GM15510 (cell line): ENCODE data around the gene TUBB3.

Experiments used
- POLR2A ChIP-seq: IDR thresholded peaks from 3 replicates; pipeline ENCODE4 v1.6.1; 2011; ENCODE audit warnings: borderline replicate concordance; ENCODE audit not compliant: insufficient read length; ENCODE audit errors: extremely low read depth

TUBB3 gene

DNA sequence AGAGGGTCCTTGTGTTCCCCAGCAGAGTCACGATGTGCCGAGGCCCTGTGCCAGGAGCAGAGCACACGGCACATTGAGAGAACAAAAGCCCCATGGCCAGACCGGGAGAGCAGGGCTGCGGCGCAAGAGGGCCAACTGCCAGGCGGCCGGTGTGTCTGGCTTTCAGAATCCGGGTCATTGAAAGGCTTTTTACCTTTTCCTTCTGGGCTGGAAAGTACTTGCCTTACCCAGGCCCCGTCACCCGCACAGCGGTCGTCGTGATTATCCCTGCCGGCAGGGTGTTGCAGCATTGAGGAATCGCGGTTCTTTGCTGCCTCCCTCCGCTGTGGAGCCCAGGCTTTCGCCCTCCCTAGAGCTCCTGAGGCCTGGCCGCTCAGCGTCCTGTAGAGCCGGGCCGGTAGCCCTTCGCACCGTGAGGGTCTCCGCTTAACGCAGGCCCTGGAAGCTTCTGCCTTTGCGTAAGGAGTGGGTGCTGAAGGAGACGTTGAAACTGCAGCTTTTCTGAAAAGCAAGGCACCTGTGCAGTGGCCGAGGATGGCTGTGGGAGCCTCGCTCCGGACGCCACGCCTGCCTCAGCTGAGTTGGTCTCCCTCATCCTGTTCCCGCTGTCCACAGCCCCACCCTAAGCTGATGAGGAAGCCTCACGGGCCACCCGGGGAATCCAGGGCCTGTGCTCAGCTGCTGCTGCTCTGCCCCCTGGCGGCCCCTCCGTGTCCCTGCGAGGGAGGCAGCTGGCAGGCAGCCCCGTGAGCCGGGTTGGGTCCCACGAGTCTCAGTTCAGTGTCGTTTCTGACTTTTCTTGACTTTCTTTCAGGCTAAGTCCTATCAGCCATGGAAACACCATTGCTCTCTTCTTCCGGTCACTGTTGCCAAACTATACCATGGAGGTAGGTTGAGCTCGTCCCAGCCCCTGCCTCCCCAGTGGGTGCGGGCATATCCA lies 13.1 kb upstream of the TUBB3 start:
- TF ChIP-seq POLR2A, result no peak

DNA sequence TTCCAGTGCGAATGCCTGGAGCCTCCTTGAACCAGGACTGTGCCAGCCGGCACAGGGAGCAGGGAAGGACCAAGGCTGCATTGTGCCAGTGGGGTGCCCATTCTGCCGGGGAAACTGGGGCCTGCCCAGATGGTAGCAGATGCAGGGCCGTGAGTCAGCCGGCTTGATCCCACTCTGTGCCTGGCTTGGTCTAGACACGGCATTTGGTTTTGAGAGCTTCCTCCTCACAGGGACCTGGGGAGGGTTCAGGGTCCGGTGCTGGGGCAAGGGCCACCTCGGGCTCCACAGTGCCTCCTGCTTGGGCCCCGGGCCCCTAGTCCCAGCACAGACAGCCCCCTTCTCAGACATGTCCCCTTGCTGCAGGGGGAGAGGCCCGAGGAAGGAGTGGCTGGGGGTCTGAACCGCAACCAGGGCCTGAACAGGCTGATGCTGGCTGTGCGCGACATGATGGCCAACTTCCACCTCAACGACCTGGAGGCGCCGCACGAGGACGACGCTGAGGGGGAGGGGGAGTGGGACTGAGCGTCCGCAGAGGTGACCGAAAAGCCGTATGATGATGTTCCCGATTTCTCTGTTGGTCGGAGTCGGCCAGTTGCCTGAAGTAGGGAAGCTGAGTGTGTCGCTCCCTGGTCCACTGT lies 12.3 kb upstream of the TUBB3 start:
- TF ChIP-seq POLR2A, result no peak

DNA sequence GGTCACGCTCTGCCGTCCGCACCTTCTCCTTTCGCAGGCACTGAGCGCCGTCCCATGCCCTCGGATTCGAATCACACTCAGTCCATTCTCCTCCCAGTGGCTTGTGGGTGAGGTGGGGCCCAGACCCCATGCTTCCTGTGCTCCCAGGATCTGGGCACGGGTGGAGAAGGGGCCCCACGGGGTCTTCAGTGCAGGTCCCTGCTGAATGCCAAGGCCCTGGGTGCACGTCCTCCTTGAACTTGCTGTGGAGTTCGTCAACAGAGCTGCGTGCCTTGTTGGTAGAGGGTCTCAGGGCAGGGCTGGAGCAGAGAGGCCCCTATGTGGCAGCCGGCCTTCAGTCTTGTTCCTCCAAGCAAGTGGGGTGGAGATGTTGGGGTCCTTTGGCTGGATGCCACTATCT lies 11.8 kb upstream of the TUBB3 start:
- no peak for TF ChIP-seq POLR2A

DNA sequence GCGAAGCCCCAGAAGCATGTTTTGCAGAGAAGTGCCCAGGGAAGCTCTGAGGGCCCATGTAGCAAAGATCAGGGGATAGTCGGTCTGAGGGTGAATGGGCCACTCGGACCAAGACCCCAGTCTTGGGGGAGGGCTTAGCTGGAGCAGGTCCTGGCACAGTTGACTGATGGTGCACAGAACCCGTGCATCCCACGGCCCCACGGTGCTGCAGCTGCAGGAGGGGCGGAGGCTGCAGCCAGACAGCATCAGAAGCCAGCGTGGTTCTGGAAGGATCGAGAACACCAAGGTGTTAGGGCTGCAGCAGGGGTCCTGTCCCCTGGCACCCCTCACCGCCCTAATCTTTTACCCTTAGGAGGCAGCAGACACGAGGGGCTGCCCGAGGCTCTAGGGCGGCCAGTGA lies 11.0 kb upstream of the TUBB3 start:
- no peak for TF ChIP-seq POLR2A

DNA sequence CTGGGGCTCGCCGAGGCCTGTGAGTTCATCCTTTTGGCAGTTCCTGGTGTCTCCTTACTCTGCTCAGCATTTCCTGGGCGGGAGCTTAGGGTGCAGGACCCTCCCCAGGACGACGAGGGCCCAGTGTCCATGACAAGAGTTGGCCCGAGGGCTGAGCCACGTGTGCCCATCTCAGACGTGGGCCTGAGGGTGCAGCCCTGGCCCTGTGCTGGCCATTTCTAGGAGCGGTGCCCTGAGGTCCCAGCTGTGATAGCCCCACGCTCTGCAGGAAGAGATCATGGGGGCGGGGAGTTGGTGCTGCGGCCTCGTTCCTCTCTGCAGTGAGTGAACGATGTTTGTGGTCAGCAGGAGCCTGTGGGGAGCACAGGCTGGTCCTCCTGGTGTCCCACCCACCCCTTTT lies 10.5 kb upstream of the TUBB3 start:
- TF ChIP-seq POLR2A, result no peak

DNA sequence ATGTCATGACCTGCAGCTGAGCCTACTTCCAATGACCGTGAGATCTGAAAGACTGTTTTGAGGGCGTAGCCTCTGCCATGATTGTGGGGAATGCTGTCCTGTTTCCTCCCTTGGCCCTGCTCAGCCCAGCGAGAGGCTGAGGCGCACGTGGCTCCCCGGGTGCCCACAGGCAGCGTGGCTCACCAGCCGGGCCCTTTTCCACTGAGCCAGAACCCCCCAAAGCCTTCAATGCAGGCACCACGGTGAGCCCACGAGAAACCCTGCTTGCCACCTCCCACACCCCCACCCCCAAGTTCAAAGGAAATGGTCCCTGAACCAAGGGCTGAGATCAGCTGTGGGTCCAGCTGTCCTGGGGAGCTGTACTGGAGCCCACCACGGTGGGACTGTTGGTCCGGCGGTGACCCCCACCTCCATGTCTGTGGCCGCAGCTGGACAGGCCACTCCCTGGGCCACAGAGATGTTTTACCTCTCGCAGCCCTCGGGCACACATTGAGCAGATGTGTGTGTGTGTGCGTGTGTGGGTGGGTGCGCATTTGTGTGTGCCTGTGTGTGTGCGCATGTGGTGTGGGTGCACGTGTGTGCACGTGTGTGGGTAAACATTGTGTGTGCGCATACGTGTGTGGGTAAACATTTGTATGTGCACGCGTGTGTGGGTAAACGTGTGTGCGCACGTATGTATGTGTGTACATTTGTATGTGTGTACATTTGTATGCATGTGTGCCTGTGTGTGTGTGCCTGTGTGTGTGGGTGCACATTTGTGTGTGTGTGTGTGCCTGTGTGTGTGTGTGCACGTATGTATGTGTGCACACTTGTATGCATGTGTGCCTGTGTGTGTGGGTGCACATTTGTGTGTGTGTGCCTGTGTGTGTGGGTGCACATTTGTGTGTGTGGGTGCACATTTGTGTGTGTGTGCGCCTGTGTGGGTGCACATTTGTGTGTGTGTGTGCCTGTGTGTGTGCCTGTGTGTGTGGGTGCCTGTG lies 9.4 kb upstream of the TUBB3 start:
- TF ChIP-seq POLR2A, result no peak

DNA sequence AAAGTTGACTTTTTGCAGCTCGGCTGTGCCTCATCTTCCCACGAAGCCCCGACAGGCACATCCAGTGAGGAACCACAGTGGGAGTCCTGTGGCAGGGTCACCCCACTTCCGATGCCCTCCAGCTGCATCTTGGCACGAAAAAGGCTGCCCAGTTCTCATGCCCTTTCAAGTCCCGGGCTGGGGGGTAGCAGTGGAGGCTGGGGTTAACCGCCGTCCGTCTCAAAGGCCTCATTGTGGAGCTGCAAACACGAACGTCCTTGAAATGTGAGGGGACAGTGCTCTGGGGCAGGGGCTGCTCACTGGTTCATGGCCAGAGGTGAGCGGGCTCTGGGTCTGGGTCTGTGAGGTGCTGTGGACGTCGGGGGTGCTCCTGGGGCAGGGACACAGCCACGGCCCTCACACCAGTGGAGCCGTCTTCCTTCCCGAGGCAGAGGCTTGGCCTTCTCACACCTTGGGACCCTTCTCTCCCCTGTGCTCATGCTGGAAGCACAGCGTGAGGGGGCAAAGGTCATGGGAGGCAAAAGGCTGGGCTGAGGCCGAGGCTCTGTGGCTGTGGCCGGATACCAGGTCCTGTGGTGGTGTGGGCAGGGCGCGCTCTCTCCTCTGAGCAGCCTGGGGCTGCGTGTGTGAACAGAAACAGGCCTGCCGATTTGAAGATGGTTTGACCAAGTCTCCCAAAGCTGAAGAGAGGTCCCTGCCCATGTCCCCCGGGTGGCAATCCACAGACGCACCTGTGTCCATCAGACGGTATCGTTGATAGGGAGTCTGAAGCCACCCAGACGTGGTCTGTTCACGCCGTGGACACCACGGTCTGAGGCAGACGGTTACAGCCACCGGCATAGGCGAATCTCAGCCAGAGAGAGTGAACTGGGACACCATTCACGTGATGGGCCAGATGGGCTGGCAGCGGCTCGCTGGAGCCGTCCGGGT lies 7.6 kb upstream of the TUBB3 start:
- TF ChIP-seq POLR2A, result no peak

DNA sequence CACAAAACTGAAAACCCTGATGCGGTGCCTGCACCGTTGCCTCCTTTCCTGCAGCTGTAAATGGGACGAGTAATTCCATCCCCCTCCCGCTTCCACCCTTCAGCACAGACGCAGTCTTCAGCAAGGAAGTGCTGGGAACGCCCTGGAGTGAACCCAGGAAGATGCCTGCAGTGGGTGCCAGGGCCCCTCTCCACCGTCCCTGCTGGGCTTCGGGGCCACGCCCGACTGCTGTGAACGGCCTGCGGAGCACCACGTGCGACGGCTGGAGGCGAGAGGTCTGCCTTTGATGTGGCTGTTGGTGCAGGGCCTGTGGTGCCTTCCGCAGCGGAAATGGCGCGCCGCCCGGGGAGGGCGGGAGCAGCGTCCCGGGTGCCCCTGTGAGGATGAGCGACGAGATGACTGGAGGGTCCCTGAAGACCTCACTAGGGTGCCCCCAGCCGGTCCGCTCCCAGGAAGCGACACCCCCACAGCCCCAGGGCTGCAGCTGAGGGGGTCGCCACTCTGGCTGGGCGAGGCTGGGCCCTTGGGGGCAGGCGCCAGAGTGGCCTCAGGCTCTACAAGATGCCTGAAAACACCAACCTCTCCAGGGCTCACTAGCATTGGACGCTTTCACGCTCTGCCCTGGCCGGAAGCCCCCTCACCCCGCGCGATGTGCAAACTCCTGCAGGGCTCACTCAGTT lies 5.2 kb upstream of the TUBB3 start:
- TF ChIP-seq POLR2A, result peak; percentile 55

DNA sequence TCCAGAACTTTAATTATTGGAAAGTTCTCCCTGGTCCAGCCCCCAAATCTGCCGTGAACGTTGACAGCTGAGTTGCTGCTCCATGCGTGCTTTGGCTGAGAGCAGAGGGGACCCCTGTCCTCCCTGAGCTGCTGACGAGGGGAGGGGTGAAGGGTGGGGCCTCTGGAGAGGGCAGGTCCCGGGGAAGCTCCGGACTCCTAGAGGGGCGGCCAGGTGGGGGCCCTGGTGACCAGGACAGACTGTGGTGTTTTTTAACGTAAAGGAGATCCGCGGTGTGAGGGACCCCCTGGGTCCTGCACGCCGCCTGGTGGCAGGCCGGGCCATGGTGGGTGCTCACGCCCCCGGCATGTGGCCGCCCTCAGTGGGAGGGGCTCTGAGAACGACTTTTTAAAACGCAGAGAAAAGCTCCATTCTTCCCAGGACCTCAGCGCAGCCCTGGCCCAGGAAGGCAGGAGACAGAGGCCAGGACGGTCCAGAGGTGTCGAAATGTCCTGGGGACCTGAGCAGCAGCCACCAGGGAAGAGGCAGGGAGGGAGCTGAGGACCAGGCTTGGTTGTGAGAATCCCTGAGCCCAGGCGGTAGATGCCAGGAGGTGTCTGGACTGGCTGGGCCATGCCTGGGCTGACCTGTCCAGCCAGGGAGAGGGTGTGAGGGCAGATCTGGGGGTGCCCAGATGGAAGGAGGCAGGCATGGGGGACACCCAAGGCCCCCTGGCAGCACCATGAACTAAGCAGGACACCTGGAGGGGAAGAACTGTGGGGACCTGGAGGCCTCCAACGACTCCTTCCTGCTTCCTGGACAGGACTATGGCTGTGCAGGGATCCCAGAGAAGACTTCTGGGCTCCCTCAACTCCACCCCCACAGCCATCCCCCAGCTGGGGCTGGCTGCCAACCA lies 4.4 kb upstream of the TUBB3 start, which contains the start of gene MC1R:
Gene MC1R (plus strand): TSS at position 410 of the 895 bp plus-strand sequence. CDS start 397 bp downstream, at position 807.
- no peak for TF ChIP-seq POLR2A

DNA sequence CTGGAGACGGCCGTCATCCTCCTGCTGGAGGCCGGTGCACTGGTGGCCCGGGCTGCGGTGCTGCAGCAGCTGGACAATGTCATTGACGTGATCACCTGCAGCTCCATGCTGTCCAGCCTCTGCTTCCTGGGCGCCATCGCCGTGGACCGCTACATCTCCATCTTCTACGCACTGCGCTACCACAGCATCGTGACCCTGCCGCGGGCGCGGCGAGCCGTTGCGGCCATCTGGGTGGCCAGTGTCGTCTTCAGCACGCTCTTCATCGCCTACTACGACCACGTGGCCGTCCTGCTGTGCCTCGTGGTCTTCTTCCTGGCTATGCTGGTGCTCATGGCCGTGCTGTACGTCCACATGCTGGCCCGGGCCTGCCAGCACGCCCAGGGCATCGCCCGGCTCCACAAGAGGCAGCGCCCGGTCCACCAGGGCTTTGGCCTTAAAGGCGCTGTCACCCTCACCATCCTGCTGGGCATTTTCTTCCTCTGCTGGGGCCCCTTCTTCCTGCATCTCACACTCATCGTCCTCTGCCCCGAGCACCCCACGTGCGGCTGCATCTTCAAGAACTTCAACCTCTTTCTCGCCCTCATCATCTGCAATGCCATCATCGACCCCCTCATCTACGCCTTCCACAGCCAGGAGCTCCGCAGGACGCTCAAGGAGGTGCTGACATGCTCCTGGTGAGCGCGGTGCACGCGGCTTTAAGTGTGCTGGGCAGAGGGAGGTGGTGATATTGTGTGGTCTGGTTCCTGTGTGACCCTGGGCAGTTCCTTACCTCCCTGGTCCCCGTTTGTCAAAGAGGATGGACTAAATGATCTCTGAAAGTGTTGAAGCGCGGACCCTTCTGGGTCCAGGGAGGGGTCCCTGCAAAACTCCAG lies 3.4 kb upstream of the TUBB3 start:
- no peak for TF ChIP-seq POLR2A

DNA sequence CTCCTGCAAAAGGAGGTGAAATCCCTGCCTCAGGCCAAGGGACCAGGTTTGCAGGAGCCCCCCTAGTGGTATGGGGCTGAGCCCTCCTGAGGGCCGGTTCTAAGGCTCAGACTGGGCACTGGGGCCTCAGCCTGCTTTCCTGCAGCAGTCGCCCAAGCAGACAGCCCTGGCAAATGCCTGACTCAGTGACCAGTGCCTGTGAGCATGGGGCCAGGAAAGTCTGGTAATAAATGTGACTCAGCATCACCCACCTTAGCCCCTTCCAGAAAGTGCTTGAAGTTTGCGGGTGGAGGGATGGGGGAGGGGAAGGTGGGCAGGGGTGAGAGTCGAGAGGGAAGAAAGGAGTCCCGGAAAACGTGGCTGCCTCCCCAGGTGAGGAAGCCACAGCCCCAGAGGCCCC lies 2.4 kb upstream of the TUBB3 start:
- no peak for TF ChIP-seq POLR2A
